ENCODE data around the gene AMT.
A peak's percentile ranks its signal among the peaks of the same experiment; 100 is the strongest.

AMT gene

GRCh38 chr3:49469037-49469935 is 47.0 kb upstream of the AMT start:
- H2AK5ac ChIP-seq (ENCODE audit: low read depth, low read length): peak overlapping the region; percentile 82
- peak overlapping the region; percentile 31 for H3K14ac ChIP-seq (ENCODE audit: low read length)
- peak overlapping the region; percentile 87 for H2AFZ ChIP-seq (ENCODE audit: low read length)
- H2BK120ac ChIP-seq (ENCODE audit: low read depth, low read length): peak overlapping the region; percentile 75
- peaks cover 0 to 6% of the 10 kb centered on the region in 2 donors for H3K9me3 ChIP-seq (replicated peaks in 1 of 2; ENCODE audit: control insufficient read depth in 2 of 2, insufficient read depth in 1 of 2, low read depth in 1 of 2, low read length in 2 of 2)
- peak overlapping the region; percentile 99 for H3K18ac ChIP-seq (ENCODE audit: low read length)
- H2BK5ac ChIP-seq (ENCODE audit: low read length): peak overlapping the region; percentile 98
- peak overlapping the region; percentile 89 for H3K4me2 ChIP-seq (ENCODE audit: insufficient read depth, low read length, poor library complexity, severe bottlenecking)
- H3K36me3 ChIP-seq (replicated peaks in 1 of 2; ENCODE audit: control insufficient read depth in 2 of 2, insufficient read depth in 2 of 2, low read length in 2 of 2): peaks cover 0 to 11% of the 10 kb centered on the region in 2 donors
- H4K8ac ChIP-seq (ENCODE audit: low read depth, low read length): no peak overlapping the region
- H3K4ac ChIP-seq (ENCODE audit: low read length): peak overlapping the region; percentile 1
- no peak for DNase-seq (ENCODE audit: low spot score)
- H3K27ac ChIP-seq (replicated peaks; ENCODE audit: low read length): peak overlapping the region; percentile 99
- no peaks in the 10 kb centered on the region for H3K27me3 ChIP-seq (ENCODE audit: control insufficient read depth in 3 of 3, insufficient read depth in 3 of 3, low read depth in 1 of 3, low read length in 3 of 3)
- H4K91ac ChIP-seq (ENCODE audit: low read depth, low read length, poor library complexity): peak overlapping the region; percentile 87
- H2BK12ac ChIP-seq (ENCODE audit: low read length): no peak overlapping the region
- no peaks in the 10 kb centered on the region for H3K79me1 ChIP-seq (ENCODE audit: low read depth, low read length)
- no CpG with 5 or more reads among the region's 23 CpGs for WGBS, 2 donors (ENCODE audit: extremely low coverage in 2 of 2, insufficient read length in 2 of 2, insufficient replicate concordance in 1 of 2)
- H3K9ac ChIP-seq (ENCODE audit: low read depth, low read length, poor library complexity): peak overlapping the region; percentile 80
- H3K4me1 ChIP-seq (ENCODE audit: control insufficient read depth in 2 of 2, insufficient read depth in 1 of 2, low read depth in 1 of 2, low read length in 2 of 2): peaks cover 17 to 22% of the 10 kb centered on the region in 2 donors
- H3K23ac ChIP-seq (ENCODE audit: low read depth, low read length, poor library complexity): peak overlapping the region; percentile 92
- H2BK15ac ChIP-seq (ENCODE audit: low read length): peak overlapping the region; percentile 91
- peak overlapping the region; percentile 67 to 70 for H3K4me3 ChIP-seq (ENCODE audit: low read length in 2 of 2)

GRCh38 chr3:49466085-49466484 is 43.8 kb upstream of the AMT start:
- Histone ChIP-seq H2AK5ac (ENCODE audit: low read depth, low read length) (peak overlapping the region; percentile 10), H3K4me1 (ENCODE audit: control insufficient read depth in 2 of 2, insufficient read depth in 1 of 2, low read depth in 1 of 2, low read length in 2 of 2) (peaks cover 24 to 25% of the 10 kb centered on the region in 2 donors), H3K18ac (ENCODE audit: low read length) (peak overlapping the region; percentile 84), H2BK5ac (ENCODE audit: low read length) (peak overlapping the region; percentile 7), H3K9ac (ENCODE audit: low read depth, low read length, poor library complexity) (no peak overlapping the region), H3K4me3 (ENCODE audit: low read length in 2 of 2) (no peak overlapping the region), H3K4me2 (ENCODE audit: insufficient read depth, low read length, poor library complexity, severe bottlenecking) (no peak overlapping the region), H2BK120ac (ENCODE audit: low read depth, low read length) (no peak overlapping the region), H2BK12ac (ENCODE audit: low read length) (peak overlapping the region; percentile 34), H2AFZ (ENCODE audit: low read length) (peak overlapping the region; percentile 91), H3K14ac (ENCODE audit: low read length) (no peak overlapping the region), H3K36me3 (replicated peaks in 1 of 2; ENCODE audit: control insufficient read depth in 2 of 2, insufficient read depth in 2 of 2, low read length in 2 of 2) (no peaks in the 10 kb centered on the region), H3K23ac (ENCODE audit: low read depth, low read length, poor library complexity) (no peak overlapping the region), H4K91ac (ENCODE audit: low read depth, low read length, poor library complexity) (peak overlapping the region; percentile 60), H4K8ac (ENCODE audit: low read depth, low read length) (no peak overlapping the region), H3K27me3 (ENCODE audit: control insufficient read depth in 3 of 3, insufficient read depth in 3 of 3, low read depth in 1 of 3, low read length in 3 of 3) (no peaks in the 10 kb centered on the region), H3K27ac (replicated peaks; ENCODE audit: low read length) (peak overlapping the region; percentile 67), H3K4ac (ENCODE audit: low read length) (no peak overlapping the region), H3K79me1 (ENCODE audit: low read depth, low read length) (no peaks in the 10 kb centered on the region), H3K9me3 (replicated peaks in 1 of 2; ENCODE audit: control insufficient read depth in 2 of 2, insufficient read depth in 1 of 2, low read depth in 1 of 2, low read length in 2 of 2) (no peaks in the 10 kb centered on the region), H2BK15ac (ENCODE audit: low read length) (peak overlapping the region; percentile 46)
- no CpG with 5 or more reads among the region's 2 CpGs for WGBS, 2 donors (ENCODE audit: extremely low coverage in 2 of 2, insufficient read length in 2 of 2, insufficient replicate concordance in 1 of 2)
- DNase-seq (ENCODE audit: low spot score): no peak

GRCh38 chr3:49465270-49466034 is 43.2 kb upstream of the AMT start:
- peak overlapping the region; percentile 10 for H2AK5ac ChIP-seq (ENCODE audit: low read depth, low read length)
- H3K27me3 ChIP-seq (ENCODE audit: control insufficient read depth in 3 of 3, insufficient read depth in 3 of 3, low read depth in 1 of 3, low read length in 3 of 3): no peaks in the 10 kb centered on the region
- H3K27ac ChIP-seq (replicated peaks; ENCODE audit: low read length): peak overlapping the region; percentile 67
- H3K18ac ChIP-seq (ENCODE audit: low read length): peak overlapping the region; percentile 88
- H3K4me1 ChIP-seq (ENCODE audit: control insufficient read depth in 2 of 2, insufficient read depth in 1 of 2, low read depth in 1 of 2, low read length in 2 of 2): peaks cover 30% of the 10 kb centered on the region in 2 donors
- H2BK120ac ChIP-seq (ENCODE audit: low read depth, low read length): no peak overlapping the region
- DNase-seq (ENCODE audit: low spot score): no peak
- H2BK5ac ChIP-seq (ENCODE audit: low read length): peak overlapping the region; percentile 7
- H3K4me3 ChIP-seq (ENCODE audit: low read length in 2 of 2): no peak overlapping the region
- peak overlapping the region; percentile 91 for H2AFZ ChIP-seq (ENCODE audit: low read length)
- no CpG with 5 or more reads among the region's 18 CpGs for WGBS, 2 donors (ENCODE audit: extremely low coverage in 2 of 2, insufficient read length in 2 of 2, insufficient replicate concordance in 1 of 2)
- no peaks in the 10 kb centered on the region for H3K36me3 ChIP-seq (replicated peaks in 1 of 2; ENCODE audit: control insufficient read depth in 2 of 2, insufficient read depth in 2 of 2, low read length in 2 of 2)
- no peak overlapping the region for H3K9ac ChIP-seq (ENCODE audit: low read depth, low read length, poor library complexity)
- no peak overlapping the region for H3K14ac ChIP-seq (ENCODE audit: low read length)
- no peak overlapping the region for H4K8ac ChIP-seq (ENCODE audit: low read depth, low read length)
- peak overlapping the region; percentile 46 for H2BK15ac ChIP-seq (ENCODE audit: low read length)
- no peaks in the 10 kb centered on the region for H3K79me1 ChIP-seq (ENCODE audit: low read depth, low read length)
- no peak overlapping the region for H3K23ac ChIP-seq (ENCODE audit: low read depth, low read length, poor library complexity)
- no peak overlapping the region for H3K4me2 ChIP-seq (ENCODE audit: insufficient read depth, low read length, poor library complexity, severe bottlenecking)
- H4K91ac ChIP-seq (ENCODE audit: low read depth, low read length, poor library complexity): peak overlapping the region; percentile 60
- no peak overlapping the region for H3K4ac ChIP-seq (ENCODE audit: low read length)
- peak overlapping the region; percentile 34 for H2BK12ac ChIP-seq (ENCODE audit: low read length)
- no peaks in the 10 kb centered on the region for H3K9me3 ChIP-seq (replicated peaks in 1 of 2; ENCODE audit: control insufficient read depth in 2 of 2, insufficient read depth in 1 of 2, low read depth in 1 of 2, low read length in 2 of 2)

GRCh38 chr3:49462222-49462621 is 39.9 kb upstream of the AMT start:
- H3K36me3 ChIP-seq (replicated peaks in 1 of 2; ENCODE audit: control insufficient read depth in 2 of 2, insufficient read depth in 2 of 2, low read length in 2 of 2): no peaks in the 10 kb centered on the region
- no peak overlapping the region for H2BK15ac ChIP-seq (ENCODE audit: low read length)
- no peak overlapping the region for H3K4ac ChIP-seq (ENCODE audit: low read length)
- H4K8ac ChIP-seq (ENCODE audit: low read depth, low read length): no peak overlapping the region
- H3K14ac ChIP-seq (ENCODE audit: low read length): no peak overlapping the region
- H3K18ac ChIP-seq (ENCODE audit: low read length): no peak overlapping the region
- no CpG with 5 or more reads among the region's 3 CpGs for WGBS, 2 donors (ENCODE audit: extremely low coverage in 2 of 2, insufficient read length in 2 of 2, insufficient replicate concordance in 1 of 2)
- no peaks in the 10 kb centered on the region for H3K27me3 ChIP-seq (ENCODE audit: control insufficient read depth in 3 of 3, insufficient read depth in 3 of 3, low read depth in 1 of 3, low read length in 3 of 3)
- no peak overlapping the region for H2AK5ac ChIP-seq (ENCODE audit: low read depth, low read length)
- H4K91ac ChIP-seq (ENCODE audit: low read depth, low read length, poor library complexity): no peak overlapping the region
- H3K4me1 ChIP-seq (ENCODE audit: control insufficient read depth in 2 of 2, insufficient read depth in 1 of 2, low read depth in 1 of 2, low read length in 2 of 2): peaks cover 37 to 39% of the 10 kb centered on the region in 2 donors
- H3K27ac ChIP-seq (replicated peaks; ENCODE audit: low read length): peak overlapping the region; percentile 93
- no peaks in the 10 kb centered on the region for H3K9me3 ChIP-seq (replicated peaks in 1 of 2; ENCODE audit: control insufficient read depth in 2 of 2, insufficient read depth in 1 of 2, low read depth in 1 of 2, low read length in 2 of 2)
- H3K4me2 ChIP-seq (ENCODE audit: insufficient read depth, low read length, poor library complexity, severe bottlenecking): peak overlapping the region; percentile 19
- no peaks in the 10 kb centered on the region for H3K79me1 ChIP-seq (ENCODE audit: low read depth, low read length)
- H2BK12ac ChIP-seq (ENCODE audit: low read length): no peak overlapping the region
- H3K9ac ChIP-seq (ENCODE audit: low read depth, low read length, poor library complexity): no peak overlapping the region
- no peak overlapping the region for H2BK5ac ChIP-seq (ENCODE audit: low read length)
- no peak overlapping the region for H3K4me3 ChIP-seq (ENCODE audit: low read length in 2 of 2)
- no peak overlapping the region for H3K23ac ChIP-seq (ENCODE audit: low read depth, low read length, poor library complexity)
- H2AFZ ChIP-seq (ENCODE audit: low read length): peak overlapping the region; percentile 72
- DNase-seq (ENCODE audit: low spot score): no peak
- no peak overlapping the region for H2BK120ac ChIP-seq (ENCODE audit: low read depth, low read length)

All from neuronal stem cell (in vitro differentiated cells).